NCI-H1092 treated with DMSO at 0.1 percent for 48 hours (cell line): ENCODE measurements around the gene NAA11.
"Not testable (repeated sequence)": the region's sequence is repeated elsewhere in the genome, so short reads cannot be mapped to it uniquely, and the experiment has no call there.

Source experiments
- DNase-seq: peaks from one replicate; lab custom pipeline; 2025; lab: John Stamatoyannopoulos, UW

NAA11 gene

GRCh38 chr4:79308137-79308536 is 17.7 kb downstream of the NAA11 start:
- no peak for DNase-seq

- DNase-seq: no peak
Observed at GRCh38 chr4:79306795-79307194, 19.1 kb downstream of the NAA11 start.

- DNase-seq: no peak
Observed at GRCh38 chr4:79300280-79300679, 25.6 kb downstream of the NAA11 start.

- no peak for DNase-seq
Observed at GRCh38 chr4:79298484-79298883, 27.4 kb downstream of the NAA11 start.

- no peak for DNase-seq
Observed at GRCh38 chr4:79298027-79298426, 27.8 kb downstream of the NAA11 start.

- no peak for DNase-seq
Observed at GRCh38 chr4:79297479-79297878, 28.4 kb downstream of the NAA11 start.

DNA sequence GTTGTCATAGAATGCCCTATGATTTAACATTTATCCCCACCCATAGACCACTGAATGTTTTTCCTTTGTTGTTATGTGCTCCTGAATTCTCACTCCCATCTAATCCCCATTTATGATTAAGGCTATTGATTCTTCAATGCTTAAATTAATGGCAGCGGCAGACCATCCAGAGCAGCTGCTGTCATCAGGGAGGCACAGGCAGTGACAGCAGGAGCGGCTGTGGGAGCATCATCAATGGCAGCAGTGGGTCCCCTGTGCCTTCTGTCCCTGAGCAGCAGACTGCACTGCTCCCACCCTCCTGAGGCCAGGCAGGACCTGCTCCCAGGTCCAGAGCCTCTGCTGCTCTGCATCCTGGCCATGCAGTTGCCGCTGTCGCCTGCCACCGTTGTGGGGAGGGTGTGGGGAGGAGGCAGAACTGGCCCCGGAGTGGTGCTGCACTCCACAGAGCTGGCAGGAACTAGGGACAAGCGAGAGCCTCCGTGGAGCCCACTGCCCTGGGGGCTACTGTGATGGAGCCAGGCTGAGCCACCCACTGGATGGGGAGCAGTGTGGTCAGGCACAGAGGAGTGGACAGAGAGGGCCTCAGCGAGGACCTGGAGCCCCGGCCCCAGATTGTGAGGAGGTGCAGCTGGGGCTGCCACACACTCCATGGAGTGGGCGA is 29.0 kb downstream of the NAA11 start:
- DNase-seq: no peak

DNA sequence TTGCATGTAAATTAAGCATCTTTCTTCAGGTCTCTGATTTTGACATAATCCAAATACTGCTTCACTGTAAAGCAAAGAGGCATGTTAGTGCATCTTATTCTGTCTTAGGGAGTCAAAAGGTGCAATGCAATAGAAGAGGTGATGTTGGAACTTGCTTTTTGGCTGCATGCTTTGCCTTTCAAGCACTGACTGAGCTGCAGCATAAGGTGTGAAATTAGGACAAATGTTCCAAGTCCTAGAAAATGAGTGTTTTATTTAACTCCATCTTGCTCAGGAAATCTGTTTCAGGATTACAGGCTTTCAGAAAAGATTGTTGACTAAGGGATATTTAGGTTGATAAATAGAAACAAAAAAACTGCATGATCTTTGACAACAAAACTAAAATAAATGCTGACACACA is 30.8 kb downstream of the NAA11 start:
- no peak for DNase-seq

DNA sequence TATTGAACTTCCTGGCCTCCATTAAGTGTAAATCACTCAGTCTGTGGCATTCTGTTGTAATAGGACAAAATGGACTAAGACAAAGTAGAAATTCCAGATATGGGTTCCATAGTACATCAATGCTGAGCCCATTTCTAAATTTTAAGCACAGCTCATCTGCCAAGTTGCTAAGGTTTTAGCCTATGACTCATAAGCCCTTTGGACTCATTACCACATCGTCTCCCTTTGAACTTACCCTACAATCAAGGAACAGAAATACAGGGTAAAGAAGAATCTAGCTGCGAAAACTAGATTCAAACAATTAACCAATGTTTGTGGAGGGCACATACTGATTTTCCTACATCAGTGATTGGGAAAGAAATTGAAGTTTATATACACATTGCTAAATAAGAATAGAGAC is 31.8 kb downstream of the NAA11 start:
- no peak for DNase-seq

- no peak for DNase-seq
Observed at GRCh38 chr4:79292008-79292407, 33.9 kb downstream of the NAA11 start.

GRCh38 chr4:79290376-79290775 is 35.5 kb downstream of the NAA11 start:
- DNase-seq: no peak

- DNase-seq: no peak
Observed at GRCh38 chr4:79288185-79288584, 37.7 kb downstream of the NAA11 start.

- DNase-seq: no peak
Observed at GRCh38 chr4:79287718-79288117, 38.1 kb downstream of the NAA11 start.

DNA sequence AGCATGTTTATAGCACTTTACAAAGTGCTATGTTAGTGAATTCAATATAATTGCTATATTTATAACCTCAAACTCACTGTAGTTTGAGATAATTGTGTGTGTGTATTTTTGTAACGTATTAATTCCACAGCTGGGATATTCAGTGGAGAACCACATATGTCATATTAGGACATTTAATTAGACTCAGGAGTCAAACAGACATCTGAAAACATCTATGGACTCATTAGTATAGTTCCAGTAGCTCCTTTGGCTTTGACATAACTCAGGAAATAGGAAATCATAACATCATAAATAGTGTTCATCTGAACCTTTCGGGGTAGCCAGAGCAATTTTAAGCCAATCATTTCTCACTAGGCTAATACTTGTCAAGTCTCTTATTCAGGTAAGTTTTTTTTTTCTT is 38.8 kb downstream of the NAA11 start:
- no peak for DNase-seq

GRCh38 chr4:79281566-79282359 is 44.1 kb downstream of the NAA11 start:
- no peak for DNase-seq

- not testable (repeated sequence) for DNase-seq
Observed at GRCh38 chr4:79277467-79277866, 48.4 kb downstream of the NAA11 start.

GRCh38 chr4:79273915-79274314 is 51.9 kb downstream of the NAA11 start:
- DNase-seq: no peak

DNA sequence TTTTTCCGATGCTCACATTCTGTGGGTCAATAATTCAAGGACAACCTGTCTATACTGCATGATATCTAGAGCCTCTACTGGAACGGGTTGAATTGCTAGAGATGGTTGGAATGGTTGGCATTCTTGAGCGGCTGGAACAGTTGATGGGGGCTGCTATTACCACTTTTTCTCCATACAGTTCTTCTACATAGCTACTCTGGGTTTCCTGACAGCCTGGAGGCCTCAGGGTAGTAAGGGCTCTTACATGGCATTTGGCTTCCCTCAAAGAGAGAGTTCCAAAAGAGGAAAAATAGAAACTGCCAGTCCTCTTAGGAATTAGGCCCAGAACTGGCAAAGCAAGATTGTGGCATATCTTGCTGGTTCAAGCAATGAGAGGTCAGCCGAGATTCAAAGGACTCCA is 53.1 kb downstream of the NAA11 start:
- DNase-seq: no peak

GRCh38 chr4:79272126-79272525 is 53.7 kb downstream of the NAA11 start:
- no peak for DNase-seq

DNA sequence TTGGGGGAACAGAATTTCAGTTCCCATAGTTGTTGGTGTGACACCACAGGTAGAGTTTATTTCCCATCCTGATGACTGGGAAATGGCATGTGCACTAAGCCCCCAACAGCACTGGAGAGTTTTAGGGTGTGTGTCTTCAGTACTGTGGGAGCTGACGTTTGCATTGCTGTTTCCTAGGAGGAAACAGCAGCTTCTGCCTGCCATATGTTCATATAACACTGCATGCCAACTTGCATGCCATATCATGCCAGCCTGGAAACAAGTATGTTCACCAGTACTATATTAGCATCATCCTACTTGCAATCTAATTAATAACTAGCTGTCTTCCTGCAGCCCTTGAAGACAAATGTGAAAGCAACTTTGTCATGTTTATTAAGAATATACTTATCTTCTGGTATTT is 58.2 kb downstream of the NAA11 start:
- DNase-seq: no peak
